Stimulated activated CD4-positive, alpha-beta T cell treated with anti-CD3 and anti-CD28 coated beads, TNF-alpha, amount 100 ng/mL, for 1 hour (primary cell): Measurements from ENCODE around the gene GNAS.

ENCODE experiments used
- DNase-seq, 3 donors: peaks; one replicate each; pipeline ENCODE4 v3.0.0-alpha.2; 2020; ENCODE audit warnings: low read depth in 3 of 3, low spot score in 1 of 3

Gene GNAS

DNA sequence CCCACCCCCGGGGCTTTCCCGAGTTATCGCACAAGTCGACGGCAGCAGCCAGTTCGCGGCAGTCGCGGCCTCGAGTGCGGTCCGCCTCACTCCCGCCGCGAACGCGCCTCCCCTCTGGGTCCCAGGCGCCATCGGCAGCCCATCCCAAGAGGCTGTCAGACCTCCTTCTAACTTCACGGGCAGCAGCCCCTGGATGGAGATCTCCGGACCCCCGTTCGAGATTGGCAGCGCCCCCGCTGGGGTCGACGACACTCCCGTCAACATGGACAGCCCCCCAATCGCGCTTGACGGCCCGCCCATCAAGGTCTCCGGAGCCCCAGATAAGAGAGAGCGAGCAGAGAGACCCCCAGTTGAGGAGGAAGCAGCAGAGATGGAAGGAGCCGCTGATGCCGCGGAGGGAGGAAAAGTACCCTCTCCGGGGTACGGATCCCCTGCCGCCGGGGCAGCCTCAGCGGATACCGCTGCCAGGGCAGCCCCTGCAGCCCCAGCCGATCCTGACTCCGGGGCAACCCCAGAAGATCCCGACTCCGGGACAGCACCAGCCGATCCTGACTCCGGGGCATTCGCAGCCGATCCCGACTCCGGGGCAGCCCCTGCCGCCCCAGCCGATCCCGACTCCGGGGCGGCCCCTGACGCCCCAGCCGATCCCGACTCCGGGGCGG is 1.6 kb downstream of the GNAS start:
- no peak for DNase-seq

DNA sequence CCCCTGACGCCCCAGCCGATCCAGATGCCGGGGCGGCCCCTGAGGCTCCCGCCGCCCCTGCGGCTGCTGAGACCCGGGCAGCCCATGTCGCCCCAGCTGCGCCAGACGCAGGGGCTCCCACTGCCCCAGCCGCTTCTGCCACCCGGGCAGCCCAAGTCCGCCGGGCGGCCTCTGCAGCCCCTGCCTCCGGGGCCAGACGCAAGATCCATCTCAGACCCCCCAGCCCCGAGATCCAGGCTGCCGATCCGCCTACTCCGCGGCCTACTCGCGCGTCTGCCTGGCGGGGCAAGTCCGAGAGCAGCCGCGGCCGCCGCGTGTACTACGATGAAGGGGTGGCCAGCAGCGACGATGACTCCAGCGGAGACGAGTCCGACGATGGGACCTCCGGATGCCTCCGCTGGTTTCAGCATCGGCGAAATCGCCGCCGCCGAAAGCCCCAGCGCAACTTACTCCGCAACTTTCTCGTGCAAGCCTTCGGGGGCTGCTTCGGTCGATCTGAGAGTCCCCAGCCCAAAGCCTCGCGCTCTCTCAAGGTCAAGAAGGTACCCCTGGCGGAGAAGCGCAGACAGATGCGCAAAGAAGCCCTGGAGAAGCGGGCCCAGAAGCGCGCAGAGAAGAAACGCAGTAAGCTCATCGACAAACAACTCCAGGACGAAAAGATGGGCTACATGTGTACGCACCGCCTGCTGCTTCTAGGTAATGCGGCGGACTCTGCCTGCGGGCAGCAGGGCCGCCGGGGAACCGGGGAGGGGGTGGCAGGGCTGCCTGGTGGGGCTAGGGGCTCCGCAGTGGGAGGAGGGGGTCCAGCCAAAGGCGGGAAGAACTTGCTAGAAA is 2.3 kb downstream of the GNAS start:
- no peak for DNase-seq

DNA sequence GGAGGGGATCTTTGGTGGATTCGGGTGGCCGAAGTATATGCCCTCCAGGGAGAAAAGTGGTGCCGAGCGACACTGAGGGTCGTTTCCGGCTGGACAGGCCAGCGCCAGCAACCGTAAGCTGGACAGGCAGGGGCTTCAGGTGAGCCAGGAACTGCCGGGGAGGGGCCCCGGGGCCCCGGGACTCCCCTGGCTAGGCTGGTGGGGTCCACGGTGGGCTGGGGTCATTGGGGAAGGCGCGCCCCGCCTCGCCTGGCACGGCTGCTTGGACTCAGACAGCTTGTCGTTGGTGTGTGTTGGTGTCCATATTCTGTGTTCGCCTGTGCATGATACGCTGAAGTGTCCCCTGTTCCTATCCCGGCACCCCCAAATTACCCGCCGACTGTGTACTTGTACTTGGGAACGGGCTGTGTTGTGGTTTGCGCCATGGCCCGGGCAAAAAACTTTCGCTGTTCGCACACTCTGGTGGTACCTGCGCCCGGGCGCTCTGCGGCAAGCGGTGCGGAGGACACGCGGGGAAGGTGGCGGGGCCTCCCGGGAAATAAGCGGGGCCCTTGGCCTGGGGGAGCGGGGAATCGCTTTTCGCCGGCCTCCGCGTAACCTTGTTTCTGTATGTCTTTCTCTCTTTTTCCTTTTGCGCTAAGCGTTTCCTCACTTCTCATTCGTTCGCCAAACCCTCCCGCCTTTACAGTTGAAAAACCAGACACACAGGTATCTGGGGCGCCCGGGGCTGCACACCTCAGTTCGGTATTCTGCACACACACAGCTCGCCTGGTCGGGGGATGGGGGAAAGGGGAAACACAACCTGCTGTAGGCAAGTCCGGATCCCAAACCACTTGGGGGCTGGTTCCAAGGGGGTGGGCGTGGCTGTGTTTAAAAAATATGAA is 3.2 kb downstream of the GNAS start:
- DNase-seq, result no peak

DNA sequence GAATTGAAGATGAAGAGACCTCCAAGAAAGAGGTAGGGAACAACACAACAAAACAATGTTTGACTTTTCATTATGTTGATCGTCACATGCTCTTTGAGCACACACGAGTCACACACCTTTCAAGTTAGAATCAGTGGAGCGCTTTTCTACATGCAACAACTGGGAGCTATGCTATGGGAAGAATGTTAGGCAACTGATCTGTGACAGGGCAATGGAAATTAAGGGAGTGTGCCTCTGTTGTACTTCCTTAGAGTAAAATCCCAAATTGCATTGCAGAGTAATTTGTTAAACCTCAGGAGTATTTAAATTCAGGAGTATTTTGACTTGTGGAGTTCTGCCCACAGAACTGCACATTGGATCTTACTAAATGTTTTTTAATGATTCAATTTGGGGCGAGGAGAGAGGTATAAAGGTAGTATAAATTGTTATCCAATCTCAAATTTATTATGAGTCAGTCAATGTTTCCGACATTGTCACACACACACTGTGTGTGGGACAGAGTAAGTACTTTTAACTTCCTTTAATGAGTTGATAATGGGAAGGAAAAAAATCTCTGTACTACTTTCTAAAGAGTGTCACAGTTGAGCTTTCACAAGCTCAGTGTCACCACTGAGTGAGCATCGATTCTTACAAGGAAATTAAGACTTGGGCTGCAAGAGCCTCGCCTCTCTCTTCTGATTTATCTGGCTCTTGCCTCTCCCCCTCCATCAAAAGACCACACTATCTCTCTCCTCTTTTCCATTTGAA is 10.7 kb downstream of the GNAS start:
- DNase-seq, result no peak

DNA sequence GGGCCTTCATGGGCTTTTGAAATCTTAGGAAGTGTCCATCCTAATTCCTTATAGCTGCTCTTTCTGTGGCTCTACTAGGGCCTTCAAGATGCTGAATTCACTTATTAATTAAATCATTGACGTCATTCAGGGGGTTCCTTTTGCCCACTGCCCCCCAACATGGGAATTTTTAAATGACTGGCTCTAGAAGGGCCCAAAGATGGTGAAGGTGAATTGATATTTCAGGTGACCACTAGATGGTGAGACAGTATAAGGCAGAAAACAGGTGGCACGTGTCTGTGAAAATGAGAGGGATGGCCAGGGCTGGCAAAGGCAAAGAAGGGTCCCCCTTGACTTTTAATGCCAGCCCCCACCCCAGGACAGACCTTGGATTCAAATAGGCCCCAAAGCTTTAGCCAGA is 11.8 kb downstream of the GNAS start:
- DNase-seq, result no peak

DNA sequence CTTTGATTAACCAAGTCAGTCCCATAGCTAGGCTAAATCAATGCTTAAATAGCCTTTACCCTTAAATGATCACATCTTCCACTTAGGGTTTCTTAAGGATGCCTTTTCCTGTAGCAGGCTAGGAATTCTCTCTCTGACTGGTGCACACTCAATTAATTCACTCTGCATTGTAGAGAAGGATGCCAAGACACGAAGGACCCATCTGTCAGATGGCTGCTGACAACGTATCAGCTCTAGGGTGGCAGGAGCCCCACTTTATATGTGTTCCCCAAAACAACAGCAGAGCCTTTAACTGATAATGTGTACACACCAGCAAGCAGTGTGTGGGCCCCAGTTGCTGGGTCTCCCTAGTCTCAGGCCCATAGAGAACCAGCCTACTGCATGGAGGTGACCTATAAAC is 13.3 kb downstream of the GNAS start:
- no peak for DNase-seq

DNA sequence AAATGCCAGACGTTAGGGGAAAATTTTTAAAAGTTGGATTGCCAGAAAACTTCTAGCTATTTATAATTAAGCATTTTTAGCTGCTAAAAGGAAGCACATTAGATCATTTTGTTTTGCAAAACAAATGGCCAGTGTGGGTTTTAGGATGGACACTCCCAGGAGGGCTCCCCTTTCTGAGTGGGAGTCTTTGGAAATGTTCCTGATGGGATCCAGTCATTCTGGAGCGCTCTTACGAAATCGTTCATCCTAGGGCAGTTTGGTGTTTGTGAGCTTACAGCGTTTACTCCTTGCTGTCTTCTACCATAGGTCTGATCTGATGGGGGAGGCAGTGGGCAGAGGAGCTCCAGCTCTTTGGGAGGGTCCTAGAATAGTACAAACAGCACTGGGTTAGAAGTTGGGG is 14.7 kb downstream of the GNAS start:
- DNase-seq, result no peak

DNA sequence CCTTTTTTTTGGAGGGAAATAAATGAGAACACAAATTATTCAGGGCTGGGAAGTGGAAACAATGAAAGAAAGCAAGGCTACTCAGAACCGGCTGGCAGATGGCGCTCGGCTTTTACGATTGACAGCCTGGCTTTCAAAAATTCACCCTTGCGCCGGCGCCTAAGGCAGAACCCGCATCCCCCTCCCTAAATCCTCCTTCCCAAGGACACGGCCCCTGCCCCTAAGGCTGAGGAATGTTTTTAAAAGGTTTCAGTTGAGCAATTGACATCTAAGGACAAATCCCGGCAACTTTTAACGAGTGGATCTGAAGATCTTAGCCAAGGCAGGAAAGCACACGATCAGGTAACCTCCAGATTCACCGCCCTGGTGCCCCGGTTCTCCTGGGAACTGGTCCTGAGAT is 16.3 kb downstream of the GNAS start:
- no peak for DNase-seq

DNA sequence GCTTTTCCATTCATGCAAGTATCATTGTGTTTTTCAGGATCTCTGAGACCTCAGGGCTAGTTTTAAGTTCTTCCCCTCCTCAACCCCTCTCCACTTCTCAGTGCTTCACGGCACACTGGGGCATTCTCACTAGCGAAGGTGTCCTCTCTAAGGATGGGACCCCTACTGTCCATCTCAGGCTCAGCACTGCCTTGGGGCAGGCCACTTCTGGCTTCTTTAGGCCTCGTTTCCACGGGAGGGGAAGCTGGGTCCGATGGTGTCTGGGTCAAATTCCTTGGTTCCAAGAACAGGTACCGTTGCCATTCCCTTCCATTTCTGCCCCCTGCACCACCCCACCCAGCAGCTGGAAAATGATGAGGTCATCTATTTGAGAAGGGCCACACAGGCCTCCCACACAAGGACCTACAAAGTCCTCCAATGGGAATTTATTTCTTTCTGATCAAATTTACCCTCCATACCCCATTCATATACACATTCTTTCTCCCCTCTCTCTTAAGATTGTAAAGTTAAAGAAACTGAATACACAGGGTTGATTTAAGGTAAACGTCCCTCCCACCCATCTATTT is 17.2 kb downstream of the GNAS start:
- no peak for DNase-seq

DNA sequence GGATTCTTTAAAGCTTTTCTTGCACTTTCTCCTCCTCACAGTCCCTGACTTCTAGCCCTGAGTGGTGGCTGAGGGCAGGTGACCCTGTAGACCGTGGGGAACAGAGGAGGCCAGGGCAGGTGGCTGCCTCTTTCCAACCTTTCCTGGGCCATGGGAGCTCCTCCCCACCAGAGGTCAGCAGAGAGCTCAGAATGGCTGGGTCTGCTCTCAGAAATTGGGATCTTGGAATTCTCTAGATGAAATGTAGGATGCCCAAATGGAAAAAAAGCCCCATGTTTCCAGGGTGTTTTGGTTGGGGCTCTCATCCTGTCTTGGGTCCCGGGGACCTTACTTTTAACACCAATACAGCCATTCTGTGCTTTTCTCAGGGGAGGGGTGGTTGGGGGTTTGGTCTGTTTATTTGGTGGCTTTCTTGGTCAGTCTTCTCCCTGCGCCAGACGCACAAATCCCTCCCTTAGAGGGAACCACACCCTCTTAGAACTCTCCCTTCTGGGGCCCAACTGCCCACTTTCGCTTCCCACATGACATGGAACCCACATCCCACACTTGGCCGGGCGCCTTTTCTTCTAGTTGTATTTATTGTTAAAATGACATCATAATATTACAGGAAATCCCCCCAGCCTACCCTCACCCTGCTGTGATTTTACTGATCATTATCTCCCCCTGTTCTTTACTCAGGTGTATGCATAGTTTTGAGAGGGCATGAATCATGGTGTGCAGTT is 17.9 kb downstream of the GNAS start:
- DNase-seq, result no peak

DNA sequence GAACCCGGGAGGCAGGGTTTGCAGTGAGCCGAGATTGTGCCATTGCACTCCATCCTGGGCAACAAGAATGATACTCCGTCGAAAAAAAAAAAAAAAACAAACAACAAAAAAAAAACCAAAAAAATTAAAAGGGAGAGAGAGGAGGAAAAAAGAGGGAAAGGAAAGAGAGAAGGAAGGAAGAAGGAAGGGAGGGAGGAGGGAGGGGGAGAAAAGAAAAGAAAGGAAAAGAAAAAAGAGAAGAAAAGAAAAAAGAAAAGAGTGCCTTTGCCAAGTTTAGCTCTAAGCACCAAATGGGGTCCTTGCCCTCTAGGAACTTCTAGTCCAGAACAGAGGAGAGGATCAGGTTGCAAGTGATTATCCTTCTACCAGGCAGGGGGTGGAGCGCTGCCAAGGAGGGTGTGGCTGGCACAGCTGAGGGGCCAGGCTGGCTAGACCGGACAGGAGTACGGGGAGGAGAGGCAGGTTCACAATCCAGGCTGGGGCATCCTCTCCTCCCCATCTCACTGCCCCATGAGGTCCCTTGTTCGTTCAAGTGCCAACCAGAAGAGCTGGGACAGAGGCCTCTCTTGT is 19.1 kb downstream of the GNAS start:
- no peak for DNase-seq

DNA sequence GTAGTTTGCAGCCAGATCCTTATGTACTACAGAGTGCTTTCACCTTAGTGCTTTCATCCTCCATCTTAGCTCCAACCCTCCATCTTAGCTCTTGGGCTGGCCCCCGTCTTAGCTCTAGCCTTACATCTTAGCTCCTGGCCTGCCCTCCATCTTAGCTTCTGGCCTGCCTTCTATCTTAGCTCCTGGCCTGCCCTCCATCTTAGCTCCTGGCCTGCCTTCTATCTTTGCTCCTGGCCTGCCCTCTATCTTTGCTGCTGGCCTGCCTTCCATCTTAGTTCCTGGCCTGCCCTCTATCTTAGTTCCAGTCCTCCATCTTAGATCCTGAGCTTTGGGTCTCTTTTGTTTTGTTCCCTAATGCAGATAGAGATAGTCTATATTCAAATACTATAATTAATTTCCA is 22.0 kb downstream of the GNAS start:
- no peak for DNase-seq

DNA sequence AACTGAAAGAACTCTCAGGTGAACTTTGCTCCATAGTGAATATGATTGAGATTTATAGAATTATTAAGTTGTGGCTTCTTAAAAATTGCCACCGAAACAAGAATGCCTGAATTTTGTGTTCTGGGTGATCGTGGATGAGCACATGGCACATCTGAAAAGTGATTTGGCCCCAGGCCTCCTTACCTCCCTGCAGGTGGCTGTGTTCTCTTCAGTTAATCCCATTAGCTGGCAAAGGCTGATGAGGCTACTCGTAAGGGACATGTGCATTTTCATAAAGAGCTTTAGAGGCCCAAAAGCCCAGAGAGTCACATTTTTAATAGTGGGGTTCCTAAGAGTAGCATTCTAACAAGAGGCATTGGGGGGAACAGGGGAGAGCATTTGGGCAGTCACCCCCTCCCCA is 22.6 kb downstream of the GNAS start:
- no peak for DNase-seq

DNA sequence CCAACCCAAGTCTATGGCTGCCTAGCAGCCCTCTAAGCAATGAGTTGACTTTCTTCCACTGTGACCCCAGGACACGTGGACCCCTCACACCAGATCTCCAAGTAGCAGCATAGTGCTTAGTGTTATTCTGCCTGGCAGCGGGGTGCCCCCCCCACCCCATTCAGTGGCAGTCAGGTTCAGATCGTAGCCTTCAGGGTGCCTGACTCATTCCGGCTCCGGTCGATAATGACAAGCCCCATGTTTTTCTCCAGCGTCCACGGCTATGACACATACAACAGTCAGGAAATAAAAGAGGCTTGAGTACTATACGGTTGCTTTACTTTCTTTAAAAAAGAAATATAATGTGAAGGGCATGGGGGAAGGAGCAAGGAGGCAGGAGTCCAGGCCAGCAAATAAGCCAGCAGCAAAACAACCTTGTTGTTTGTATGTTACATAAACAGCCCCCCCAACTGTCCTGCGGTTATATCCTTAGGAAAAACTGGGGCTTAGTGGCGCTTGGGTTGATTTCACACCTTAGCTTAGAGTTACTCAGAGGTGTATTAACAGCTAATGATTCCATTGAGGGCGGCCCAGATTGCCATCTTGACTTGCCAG is 23.1 kb downstream of the GNAS start:
- no peak for DNase-seq

DNA sequence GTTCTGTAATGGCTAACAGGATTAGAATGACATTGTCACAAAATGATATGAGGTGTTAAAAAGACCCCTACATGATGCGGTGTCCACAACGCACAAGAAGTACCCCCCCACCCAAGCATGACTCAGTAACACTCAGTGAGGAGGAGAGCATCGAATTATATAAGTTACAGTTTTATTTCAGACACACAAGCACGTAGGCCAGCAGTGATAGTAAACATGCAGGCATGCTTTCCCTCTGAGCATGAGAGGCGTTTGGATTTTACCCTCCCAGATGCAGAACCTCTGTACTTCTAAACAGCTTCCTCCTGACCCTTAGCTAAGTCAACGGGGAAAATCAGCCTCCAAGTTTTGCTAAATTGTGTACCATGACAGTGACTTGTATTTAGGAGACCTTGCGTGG is 23.9 kb downstream of the GNAS start:
- no peak for DNase-seq

DNA sequence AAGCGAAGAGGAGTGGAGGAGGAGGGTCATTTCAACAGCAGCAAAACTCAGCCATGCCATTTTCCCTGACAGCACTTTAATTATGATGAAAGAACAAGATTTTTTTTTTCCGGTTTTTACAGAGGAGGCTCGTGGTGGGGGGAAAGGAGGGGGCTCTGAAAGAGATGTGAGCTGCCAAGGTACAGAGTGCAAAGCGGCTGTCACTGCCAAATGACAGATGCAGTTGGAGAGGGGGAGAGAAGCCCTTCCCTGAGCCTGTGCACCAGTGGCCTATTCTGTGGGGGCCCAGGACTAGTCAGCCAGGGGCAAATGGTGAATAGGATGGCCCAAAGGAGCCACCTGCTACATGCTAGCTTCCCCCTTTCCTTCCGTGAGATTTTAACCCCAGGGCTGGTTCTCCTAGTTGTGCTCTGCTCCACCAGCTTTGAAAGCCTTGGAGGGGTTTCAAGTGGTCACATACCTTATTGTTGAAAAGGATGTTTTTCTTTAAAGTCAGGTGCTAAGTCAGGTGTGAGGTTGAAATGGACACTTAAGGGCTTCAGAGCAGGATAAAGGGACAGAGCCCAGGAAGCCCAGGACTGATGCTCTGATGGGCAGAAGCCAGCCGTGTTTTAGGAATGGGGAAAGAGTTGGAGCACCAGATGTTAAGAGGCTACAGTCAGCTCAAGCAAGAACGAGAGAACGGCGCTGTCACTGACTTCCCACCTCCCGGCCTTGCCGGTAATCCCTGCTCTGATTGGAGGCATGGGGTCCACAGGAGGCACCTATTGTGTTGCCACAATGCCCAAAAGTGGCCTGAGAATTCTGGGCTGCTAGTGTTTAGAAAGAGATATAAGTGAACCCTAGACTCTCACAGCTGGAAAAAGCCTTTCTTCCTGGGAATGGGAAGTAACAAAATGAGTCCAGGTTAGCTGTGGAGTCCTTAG is 24.8 kb downstream of the GNAS start:
- DNase-seq, result no peak

DNA sequence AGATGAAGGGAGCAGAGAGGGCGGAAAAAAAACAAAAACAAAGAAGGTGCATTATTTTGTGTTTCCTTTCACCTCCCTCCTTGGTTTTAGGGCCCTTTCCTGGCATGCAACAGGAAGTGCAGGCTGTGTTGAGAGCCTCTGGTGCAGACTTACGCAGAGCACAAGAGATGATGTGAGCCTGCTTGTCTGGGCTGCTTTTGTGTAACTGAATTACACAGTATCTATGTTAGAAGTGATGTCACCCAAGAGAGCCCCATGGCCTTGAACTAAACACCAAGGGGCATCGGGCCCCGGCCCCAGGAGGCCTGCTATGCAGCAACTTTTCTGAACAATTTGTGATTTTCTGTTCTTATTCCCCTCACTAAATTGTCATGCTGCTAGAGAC is 25.5 kb downstream of the GNAS start:
- no peak for DNase-seq

DNA sequence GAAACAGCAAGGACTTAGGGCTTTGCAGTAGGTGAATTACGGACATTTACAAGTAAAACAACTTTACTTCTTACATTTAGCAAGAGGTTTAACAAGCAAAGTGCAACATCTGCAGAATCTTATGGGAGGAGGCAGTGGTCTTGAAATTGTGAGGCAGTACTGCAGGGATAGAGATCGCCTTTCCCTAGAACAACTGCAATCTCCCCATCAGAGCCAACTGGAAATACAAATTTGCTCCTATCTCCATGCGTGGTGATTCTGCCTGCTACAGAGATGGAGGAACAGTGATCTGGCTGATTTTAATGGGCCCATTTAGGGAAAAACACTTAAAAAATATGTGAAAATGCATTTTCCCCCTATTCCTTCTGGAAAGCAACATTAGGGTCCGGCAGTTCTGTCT is 25.9 kb downstream of the GNAS start:
- no peak for DNase-seq
